NCI-H69 (cell line): ENCODE data around the gene RNF26.

Source experiments
- DNase-seq: peaks from one replicate; lab custom pipeline; 2025; lab: John Stamatoyannopoulos, UW

RNF26 gene

GRCh38 chr11:119355091-119355843 lies 20.9 kb downstream of the RNF26 start:
- no peak for DNase-seq

GRCh38 chr11:119356349-119357031 lies 22.2 kb downstream of the RNF26 start:
- peak; percentile 82 for DNase-seq

- DNase-seq = no peak
Observed at GRCh38 chr11:119357074-119357473, 22.7 kb downstream of the RNF26 start.

- no peak for DNase-seq
Observed at GRCh38 chr11:119359365-119360214, 25.3 kb downstream of the RNF26 start.

DNA sequence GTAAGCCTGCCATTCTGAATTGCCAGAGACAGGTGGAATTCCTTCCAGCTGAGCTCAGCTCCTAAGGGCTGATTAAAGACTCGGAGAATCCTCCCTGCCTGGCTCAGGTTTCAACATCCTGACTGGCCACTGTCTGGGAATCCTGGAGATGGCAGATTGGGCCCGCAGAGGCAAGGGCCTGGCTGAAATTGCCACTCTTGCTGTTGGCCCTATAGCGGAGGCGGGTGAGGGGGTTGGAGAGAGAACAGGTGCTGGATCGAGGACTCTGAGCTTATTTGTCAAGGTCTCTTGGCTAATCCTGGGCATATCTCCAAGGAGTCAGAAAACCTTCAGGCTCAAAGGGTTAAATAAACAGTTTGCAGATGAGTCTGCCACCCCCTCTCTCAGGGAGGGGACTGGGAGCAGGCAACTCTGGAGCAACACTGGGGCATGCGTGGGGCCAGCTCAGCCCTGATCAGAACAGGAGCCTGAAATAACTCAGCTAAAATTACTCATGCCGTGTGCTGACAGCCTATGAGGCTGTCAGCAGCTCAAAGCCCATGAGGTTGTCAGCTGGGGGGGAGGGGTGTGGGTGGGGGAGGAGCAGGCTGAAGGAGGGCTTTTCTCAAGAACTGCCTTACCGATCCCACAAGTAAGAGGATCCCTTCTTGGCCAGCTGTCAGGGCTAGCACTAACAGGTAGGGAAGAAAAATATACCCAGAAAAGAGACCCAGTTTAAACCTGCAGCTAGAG lies 26.9 kb downstream of the RNF26 start:
- peak; percentile 91 for DNase-seq

GRCh38 chr11:119361941-119362725 lies 27.8 kb downstream of the RNF26 start:
- peak; percentile 32 for DNase-seq

DNA sequence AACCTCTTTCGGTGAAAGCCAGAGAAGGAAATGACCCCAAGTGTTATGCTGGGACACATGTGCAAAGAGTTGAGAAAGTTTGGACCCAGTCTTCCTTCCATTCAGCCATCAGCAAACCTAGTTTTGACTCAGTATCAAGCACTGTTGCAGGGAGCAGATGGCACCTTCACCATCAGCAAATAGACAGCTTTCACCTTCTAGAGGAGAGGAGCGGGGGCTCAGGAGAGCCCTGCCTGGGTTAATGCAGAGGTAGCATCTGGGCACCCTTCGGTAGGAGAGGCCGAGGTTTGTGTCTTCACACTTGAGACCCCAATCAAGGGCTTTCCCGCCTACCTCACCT lies 28.4 kb downstream of the RNF26 start:
- DNase-seq = peak; percentile 60

DNA sequence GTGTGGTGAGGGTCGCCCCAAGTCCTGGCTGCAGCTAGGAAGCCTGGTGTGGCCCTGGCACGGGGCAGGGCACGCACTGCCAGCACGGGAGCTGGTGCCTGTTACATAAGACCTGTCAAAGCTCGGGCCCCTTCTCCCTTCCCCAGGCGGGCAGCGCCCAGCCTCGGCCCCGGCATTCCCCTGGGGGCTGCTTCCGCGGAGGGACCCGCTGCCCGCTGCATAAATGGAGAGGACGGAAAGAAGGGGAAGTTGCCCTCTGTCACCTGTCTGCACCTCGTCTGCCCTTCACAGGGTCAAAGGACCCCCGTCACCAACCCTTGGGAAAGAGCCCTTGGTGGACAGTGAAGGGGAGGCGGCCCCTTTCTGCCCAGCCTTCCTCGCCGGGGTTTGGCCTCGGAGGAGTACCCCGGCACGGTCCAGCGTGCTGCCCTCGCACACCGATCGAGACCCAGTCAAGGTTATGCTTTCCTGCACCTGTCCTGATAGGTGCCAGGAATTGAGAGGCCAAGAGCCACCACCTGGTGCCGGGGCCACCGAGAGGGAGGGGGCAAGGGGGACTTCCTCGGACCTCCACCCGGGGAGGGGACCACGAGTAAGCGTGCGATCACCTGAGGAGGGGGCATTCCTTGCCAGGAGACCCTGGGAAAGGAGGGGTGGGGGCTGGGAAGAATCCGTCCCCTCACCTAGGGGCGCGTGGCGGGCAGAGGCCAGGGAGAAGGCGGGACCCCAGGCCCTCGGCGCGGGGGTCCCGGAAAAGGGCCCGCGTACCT lies 28.9 kb downstream of the RNF26 start:
- DNase-seq = no peak

GRCh38 chr11:119363851-119364590 lies 29.7 kb downstream of the RNF26 start:
- DNase-seq = peak; percentile 77

- DNase-seq = no peak
Observed at GRCh38 chr11:119365071-119365591, 30.8 kb downstream of the RNF26 start.

GRCh38 chr11:119366690-119367620 lies 32.6 kb downstream of the RNF26 start:
- DNase-seq = no peak

GRCh38 chr11:119367661-119368120 lies 33.4 kb downstream of the RNF26 start:
- DNase-seq = no peak

DNA sequence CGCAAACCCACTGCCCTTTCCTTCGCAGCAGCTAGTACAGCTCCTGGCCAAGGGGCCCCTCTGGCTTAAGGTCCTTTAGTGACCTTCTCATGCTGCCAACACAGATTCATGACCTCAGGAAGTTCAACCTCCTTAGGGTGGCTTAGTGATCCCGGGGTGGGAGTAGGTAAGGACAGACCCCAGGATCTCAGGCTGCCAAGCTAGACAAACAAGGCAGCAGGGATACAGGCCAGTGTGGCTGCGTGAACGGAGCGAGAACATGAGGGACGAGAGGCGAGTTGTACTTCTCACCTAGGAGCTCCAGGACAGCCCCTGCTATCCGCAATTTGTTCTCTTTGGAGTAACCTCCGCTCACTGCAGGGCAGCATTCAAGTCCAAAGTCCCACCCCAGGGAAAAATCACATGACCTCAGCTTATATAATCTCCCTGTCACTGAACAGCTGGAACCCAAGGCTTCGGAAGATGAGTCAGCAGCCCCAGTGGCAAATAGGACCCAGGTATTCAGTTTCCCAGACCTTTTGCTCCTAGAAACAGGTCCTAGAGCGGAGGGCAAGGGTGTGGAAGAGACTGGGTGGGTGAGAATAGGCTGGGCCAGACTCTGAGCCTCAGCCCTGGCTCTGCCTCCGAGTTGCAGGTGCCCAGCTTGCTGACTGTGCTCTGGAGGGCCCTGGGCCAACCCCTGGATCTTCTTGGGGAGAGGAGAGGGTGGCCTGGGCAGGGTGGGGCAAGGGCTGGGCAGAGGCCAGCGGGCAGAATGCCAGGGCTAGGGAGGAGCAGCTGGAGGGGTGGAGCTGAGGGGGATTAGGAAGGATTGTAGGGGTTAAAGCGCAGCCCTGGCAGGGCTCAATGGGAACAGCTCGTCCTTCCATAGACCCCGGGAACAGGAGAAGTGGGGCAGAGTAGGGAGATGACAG lies 34.1 kb downstream of the RNF26 start:
- DNase-seq = peak; percentile 93

DNA sequence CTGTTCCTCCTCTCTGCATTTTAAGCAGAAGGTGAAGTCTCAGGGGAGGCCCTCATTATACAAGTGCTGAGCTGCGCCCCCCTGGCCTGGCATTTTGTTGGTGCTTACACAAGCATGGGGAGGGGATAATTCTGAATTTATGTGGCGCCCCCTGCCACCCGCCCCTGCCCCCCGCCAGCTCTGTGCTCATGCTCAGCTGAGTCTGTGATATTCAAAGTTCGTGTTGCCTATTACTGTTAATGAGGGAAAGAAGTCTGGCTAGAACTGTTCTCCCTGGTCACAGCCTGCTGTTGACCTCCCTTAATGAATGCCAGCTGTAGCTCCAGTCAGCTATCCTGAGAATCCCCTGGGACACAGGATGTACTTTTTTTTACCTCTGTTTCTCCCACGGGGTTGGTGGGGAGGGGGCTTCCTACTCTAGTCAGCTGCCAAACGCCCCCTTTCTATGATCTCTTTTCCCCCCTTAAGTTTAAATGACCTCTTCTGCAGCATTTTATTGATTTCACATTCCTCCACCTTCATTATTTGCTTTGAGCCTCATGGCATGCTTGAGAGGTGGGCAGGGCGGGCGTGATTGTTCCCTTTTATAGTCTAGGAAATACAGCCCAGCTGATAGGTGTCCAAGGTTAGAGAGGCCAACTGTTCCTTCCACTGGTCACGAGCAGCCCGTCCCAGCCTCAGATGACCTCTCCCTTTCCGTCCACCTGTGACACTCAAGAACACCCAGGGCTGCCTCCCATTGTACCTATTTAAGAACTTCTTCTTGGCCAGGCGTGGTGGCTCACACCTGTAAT lies 35.0 kb downstream of the RNF26 start:
- peak; percentile 91 for DNase-seq

DNA sequence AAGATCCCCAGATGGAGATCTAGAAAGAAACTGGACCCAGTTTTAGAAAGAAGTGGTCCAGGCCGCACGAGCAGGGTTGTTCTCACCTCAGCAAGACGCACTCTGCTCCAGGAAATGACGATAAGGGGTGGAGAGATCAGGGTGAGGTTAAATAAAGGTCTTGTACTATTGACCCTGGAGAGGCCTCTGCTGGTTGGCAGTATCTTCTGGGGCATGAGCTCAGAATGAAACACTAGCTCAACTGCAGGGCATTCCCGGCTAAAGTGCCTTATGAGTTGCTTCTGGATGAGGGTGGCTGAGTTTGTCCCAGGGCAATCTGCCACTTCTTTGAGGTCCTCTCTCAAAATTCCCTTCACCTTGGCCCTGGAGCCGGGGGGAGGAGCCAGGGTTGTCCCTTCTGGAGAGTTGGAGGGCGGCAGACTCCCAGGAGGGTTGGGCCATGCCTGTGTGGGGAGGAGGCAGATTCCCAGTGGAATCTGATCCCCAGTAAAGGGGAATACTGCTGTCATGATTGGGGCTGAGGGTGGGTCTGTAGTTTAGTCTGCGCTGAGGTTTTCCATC lies 36.2 kb downstream of the RNF26 start:
- no peak for DNase-seq

- DNase-seq = no peak
Observed at GRCh38 chr11:119371067-119371601, 36.8 kb downstream of the RNF26 start.
